ENCODE measurements around the gene DAGLA.

The DAGLA gene

GRCh38 chr11:61690706-61691379 lies 10.7 kb downstream of the DAGLA start:
- in situ Hi-C loops (cut with MboI; ENCODE audit: low sequenced_read_pairs) = no loop called here

GRCh38 chr11:61691380-61692156 lies 11.4 kb downstream of the DAGLA start:
- in situ Hi-C loops (cut with MboI; ENCODE audit: low sequenced_read_pairs) = no loop called here

GRCh38 chr11:61693922-61694601 lies 13.9 kb downstream of the DAGLA start:
- in situ Hi-C loops (cut with MboI; ENCODE audit: low sequenced_read_pairs) = no loop called here

DNA sequence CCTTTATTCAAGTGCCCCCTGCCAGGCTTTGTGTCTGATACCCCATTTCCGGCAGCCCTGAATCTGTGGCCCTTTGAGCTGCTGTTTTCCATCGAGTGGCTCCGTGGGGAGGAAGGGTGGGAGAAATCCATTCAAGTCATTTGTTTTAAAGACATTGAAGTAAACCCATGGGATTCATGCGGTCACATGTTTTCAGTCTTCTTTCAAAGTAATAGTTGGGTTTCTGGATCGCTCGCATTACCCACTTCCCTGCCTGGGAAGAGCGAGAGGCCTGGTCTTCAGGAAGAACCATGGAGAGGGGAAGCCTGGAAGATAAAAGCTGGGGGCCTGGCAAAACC lies 14.4 kb downstream of the DAGLA start:
- in situ Hi-C loops (cut with MboI; ENCODE audit: low sequenced_read_pairs) = no loop called here

- in situ Hi-C loops (cut with MboI; ENCODE audit: low sequenced_read_pairs) = no loop called here
Measured at GRCh38 chr11:61694946-61695706, 14.9 kb downstream of the DAGLA start.

GRCh38 chr11:61695917-61696316 lies 15.7 kb downstream of the DAGLA start:
- in situ Hi-C loops (cut with MboI; ENCODE audit: low sequenced_read_pairs) = no loop called here

- in situ Hi-C loops (cut with MboI; ENCODE audit: low sequenced_read_pairs) = no loop called here
Measured at GRCh38 chr11:61696602-61697001, 16.4 kb downstream of the DAGLA start.

DNA sequence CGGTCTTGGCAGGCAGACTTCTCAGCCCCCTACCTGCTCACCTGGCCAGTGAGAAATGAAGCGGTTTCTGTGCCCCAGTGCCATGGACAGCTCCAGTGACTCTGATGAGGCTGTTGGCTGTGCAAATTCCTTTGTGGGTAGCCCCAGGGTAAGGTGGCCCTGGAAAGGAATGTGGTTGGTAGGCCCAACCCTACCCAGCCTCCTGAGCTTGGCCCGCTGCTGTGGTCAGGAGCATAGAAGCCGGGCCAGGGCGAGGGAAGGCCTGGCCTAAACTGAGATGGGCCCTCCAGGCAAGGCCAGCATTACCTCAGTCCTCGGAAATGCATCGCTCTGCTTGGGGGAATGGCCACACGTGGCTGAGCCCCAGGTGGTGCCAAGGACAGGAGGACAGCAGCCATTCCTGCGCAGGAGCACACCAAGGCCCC lies 16.9 kb downstream of the DAGLA start:
- in situ Hi-C loops (cut with MboI; ENCODE audit: low sequenced_read_pairs) = no loop called here

- in situ Hi-C loops (cut with MboI; ENCODE audit: low sequenced_read_pairs) = no loop called here
Measured at GRCh38 chr11:61697764-61698163, 17.6 kb downstream of the DAGLA start.

- in situ Hi-C loops (cut with MboI; ENCODE audit: low sequenced_read_pairs) = no loop called here
Measured at GRCh38 chr11:61698173-61698948, 18.2 kb downstream of the DAGLA start.

DNA sequence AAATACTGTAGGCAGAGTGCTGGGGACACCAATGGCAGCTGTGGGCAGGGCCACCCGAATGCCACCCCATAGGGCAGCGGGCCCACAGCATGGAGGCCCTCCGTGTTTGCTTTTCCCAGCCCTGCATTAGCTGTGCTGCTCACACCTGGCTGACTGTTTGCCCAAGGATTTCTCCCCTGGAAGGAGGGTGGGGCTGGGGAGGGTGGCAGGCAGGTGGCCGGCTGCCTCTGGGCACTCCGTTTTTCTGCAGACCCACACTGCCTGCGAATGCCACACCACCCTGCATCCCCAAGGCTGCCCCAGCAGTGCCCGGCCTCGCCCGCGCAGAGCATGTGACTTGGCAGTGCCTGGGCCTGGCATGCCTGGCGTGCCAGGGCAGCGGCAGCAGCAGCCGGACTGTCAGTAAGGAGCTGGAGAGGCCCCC lies 19.6 kb downstream of the DAGLA start:
- in situ Hi-C loops (cut with MboI; ENCODE audit: low sequenced_read_pairs) = no loop called here

DNA sequence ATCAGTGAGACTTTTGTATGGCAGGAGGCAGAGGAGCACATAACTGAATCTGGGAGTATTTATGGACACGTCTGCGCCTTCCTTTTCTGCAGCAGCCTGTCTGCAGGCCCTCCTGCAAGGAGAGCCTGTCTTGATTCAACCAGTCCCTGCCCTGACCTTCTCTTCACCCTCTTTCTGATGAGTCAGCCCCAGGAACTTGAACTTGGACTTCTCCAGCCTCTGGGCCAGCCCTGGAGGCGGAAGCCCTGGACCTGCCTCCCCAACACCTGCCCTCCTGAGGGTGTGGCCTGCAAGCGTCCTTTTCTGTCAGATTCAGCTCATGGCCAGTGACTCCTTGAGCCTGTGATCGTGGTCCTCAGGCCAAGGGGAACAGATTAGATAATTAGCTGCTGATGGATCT lies 20.0 kb downstream of the DAGLA start:
- in situ Hi-C loops (cut with MboI; ENCODE audit: low sequenced_read_pairs) = no loop called here

GRCh38 chr11:61700720-61701119 lies 20.5 kb downstream of the DAGLA start:
- in situ Hi-C loops (cut with MboI; ENCODE audit: low sequenced_read_pairs) = no loop called here

DNA sequence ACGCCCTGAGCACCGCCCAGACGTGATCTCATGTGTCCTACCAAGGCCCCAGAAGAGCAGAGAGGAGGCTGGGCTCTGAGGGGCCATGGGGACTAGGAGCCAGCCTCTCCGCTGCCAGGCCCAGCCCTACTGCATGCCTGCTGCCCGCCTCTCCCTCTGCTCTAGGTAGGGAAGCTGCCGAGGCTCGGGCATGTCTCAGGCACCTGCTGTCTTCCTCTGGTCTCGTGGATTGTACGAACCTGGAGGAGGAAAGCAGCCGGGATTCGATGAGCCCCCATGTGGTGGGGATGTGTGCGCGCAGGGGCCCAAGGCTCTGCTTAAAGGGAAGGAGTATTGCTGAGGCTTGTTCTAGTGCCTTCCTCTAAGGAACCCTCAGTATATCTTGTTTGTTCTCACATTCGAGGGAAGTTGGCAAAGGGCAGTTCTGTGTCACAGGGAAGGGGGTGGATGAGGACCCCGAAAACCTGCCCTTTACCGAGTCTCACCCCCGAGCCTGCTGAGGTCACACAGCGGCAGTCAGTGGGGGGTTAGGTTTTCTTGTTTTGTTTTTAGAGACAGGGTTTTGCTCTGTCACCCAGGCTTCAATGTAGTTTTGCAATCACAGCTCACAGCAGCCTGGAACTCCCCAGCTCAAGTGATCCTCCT lies 21.2 kb downstream of the DAGLA start:
- in situ Hi-C loops (cut with MboI; ENCODE audit: low sequenced_read_pairs) = no loop called here

- in situ Hi-C loops (cut with MboI; ENCODE audit: low sequenced_read_pairs) = no loop called here
Measured at GRCh38 chr11:61702701-61703312, 22.6 kb downstream of the DAGLA start.

DNA sequence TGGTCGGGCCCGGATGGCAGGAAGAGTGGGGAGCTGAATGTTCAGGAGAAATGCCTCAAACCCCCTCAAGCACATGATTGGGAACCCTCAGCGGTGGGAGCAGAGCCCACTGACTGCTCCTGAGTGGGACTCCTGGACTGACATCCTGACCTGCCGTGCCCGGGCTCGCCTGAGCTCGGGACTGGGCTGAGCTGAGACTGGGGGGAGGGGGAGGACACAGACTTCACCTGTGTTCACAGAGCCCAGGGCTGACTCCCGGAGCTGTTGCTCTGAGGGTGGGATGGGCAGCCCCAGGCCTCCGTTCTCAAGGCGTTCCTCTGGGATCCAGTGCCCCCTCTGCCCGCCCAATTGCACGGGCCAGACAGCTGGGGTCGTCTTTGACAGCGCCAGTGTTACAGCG lies 24.6 kb downstream of the DAGLA start:
- in situ Hi-C loops (cut with MboI; ENCODE audit: low sequenced_read_pairs) = no loop called here

DNA sequence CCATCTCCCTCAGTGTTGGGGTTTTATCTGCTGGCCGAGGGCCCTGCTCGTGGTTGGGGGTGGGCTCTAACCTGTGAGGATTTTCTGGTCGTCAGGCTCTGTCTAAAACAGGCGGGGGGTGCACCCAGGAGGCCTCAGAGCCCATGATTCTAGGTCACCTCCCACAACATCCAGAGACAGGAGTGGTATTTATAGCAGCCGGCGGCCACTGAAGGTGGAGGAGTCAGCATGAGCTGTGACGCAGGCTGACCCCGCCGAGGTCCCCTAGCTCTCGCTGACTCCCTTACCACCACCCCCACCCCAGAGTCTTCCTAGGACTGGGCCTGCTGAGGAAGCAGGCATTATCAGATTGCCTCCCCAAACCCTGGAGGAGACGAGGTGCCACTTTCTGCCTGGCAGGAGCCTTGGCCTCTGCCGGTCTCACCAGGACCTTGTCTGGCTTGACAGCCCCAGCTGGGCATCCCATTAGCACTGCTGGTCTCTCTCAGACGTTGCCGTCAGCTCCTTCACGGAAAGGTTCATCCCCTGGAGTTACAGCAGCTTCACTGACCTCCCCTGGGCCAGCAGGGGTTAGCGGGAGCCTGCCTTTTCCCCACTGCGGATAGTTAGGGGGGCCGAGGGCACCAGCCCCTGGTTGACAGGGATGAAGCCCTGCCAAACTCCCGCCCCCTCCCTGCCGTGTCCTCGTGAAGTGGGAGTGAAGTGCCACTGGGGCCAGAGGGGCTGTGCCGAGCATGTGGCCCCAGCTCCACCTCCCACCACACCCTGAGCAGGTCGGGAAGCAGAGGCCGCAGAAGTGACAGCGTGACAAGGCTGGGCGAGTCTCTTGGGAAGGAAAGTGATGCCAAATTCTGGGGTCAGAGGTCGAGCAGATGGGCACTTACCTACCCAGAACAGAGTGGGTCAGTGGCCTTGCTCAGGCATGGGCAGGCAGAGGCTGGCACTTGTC lies 26.5 kb downstream of the DAGLA start:
- in situ Hi-C loops (cut with MboI; ENCODE audit: low sequenced_read_pairs) = no loop called here

DNA sequence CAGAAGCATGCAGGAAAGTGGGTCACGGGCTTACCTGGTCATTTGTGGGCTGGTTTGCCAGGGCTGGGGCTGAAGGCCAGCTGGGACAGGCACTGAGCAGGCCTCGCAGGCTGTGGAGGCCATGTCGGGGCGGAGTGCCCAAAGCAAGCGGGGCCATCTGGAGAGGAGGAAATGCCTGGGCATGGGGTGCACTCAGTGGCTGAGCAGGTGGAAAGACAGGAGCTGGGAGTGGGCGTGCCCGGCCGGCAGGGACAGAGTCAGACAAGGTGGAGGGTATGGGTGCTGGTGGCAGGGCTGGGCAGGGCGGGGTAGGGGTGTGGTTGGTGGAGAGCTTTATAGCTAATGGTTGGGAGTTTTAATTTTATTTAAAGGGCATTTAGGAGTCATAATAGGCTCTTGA lies 27.4 kb downstream of the DAGLA start:
- in situ Hi-C loops (cut with MboI; ENCODE audit: low sequenced_read_pairs) = no loop called here

DNA sequence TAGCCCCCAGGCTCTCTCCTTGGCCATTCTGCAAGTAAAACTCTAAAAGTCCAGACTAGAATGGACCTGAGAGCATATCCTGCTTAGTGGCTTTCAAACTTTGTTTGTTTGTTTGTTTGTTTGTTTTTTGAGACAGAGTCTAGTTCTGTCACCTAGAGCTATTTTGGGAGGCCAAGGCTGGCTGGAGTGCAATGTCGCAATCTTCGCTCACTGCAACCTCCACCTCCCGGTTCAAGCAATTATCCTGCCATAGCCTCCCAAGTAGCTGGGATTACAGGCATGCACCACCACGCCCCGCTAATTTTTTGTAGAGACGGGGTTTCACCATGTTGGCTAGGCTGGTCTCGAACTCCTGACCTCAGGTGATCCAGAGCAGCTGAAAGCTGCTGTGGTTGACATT lies 28.9 kb downstream of the DAGLA start:
- in situ Hi-C loops (cut with MboI; ENCODE audit: low sequenced_read_pairs) = no loop called here
